Lung (tissue), 12 donors: ENCODE data around the gene GPATCH1. TPM values are rescaled to one million over a fixed set of nuclear protein-coding genes. Genes with fewer than 3 reads are reported as not detected.

Experiments used
- ATAC-seq: fragments of 200-7000 bp; cut with Tn5 transposase; one replicate; pipeline ENCODE4 v1.9.1; 2020; ENCODE audit warnings: moderate number of reproducible peaks; ENCODE audit not compliant: insufficient read depth, low FRiP score
- DNase-seq, 3 donors: peaks; one replicate each; pipeline ENCODE4 v3.0.0-alpha.2; 2013 to 2017
- H3K27ac ChIP-seq, 2 donors: one replicate each; pipeline ENCODE4 v1.5.1; 2013; ENCODE audit warnings: mild to moderate bottlenecking in 2 of 2, moderate library complexity in 2 of 2, control low read depth in 1 of 2, inconsistent platforms in 1 of 2, low read depth in 1 of 2, low read length in 1 of 2
- H3K27me3 ChIP-seq, 3 donors: one replicate each; pipeline ENCODE4 v1.5.1; 2013; ENCODE audit warnings: low read length in 2 of 3; ENCODE audit not compliant: control insufficient read depth in 3 of 3, insufficient read depth in 3 of 3
- H3K36me3 ChIP-seq, 4 donors: one replicate each; pipeline ENCODE4 v1.5.1; 2013; ENCODE audit warnings: low read length in 4 of 4, mild to moderate bottlenecking in 1 of 4, moderate library complexity in 1 of 4; ENCODE audit not compliant: control insufficient read depth in 4 of 4, insufficient read depth in 4 of 4
- H3K4me1 ChIP-seq, 5 donors: one replicate each; pipeline ENCODE4 v1.5.1; 2013; ENCODE audit warnings: low read length in 5 of 5, mild to moderate bottlenecking in 2 of 5, moderate library complexity in 1 of 5; ENCODE audit not compliant: control insufficient read depth in 5 of 5, insufficient read depth in 5 of 5
- H3K4me3 ChIP-seq: one replicate; pipeline ENCODE4 v1.5.1; 2013; ENCODE audit warnings: mild to moderate bottlenecking, control low read depth, moderate library complexity
- H3K9ac ChIP-seq, 2 donors: one replicate each; pipeline ENCODE4 v1.5.1; 2013; ENCODE audit warnings: low read length in 2 of 2, control low read depth in 1 of 2; ENCODE audit not compliant: insufficient read depth in 1 of 2
- H3K9me3 ChIP-seq, 4 donors: one replicate each; pipeline ENCODE4 v1.5.1; 2013; ENCODE audit warnings: low read length in 3 of 4, mild to moderate bottlenecking in 1 of 4, moderate library complexity in 1 of 4; ENCODE audit not compliant: control insufficient read depth in 4 of 4, insufficient read depth in 3 of 4
- WGBS, 2 donors: extraction: QIAGEN DNeasy Blood & Tissue Kit; methylation state at CpG; one replicate each; pipeline ENCODE4 v1.1.7; 2013; 5-methylcytosine and 5-hydroxymethylcytosine counted together
- polyA plus RNA-seq, 2 donors: library from polyadenylated mRNA; stranded (reverse); fragments of 200-250 nt; gene quantifications; one replicate each; pipeline ENCODE4 v1.2.1, GENCODE V29; 2013
- total RNA-seq, 2 donors: library from RNA; depleted of rRNA in 1 of 2; stranded (reverse); fragments of >200 nt in 1 of 2; gene quantifications; one replicate each; pipeline ENCODE4 v1.2.1, GENCODE V29; 2014 to 2021
- TF ChIP-seq, protein P1 (sequence below): IDR thresholded peaks from 2 replicates; pipeline ENCODE4 v1.5.1; 2012; ENCODE audit warnings: mild to moderate bottlenecking; ENCODE audit errors: control extremely low read depth, extremely low read depth
- donor health status: control.
- donor health status: control.
- donor health status: Bipolar disorder and iron deficiency.
- donor health status: healthy.
- donor health status: DM: yes; HTN: yes; CAD: no.

GPATCH1 gene
- total and polyA plus RNA-seq, 4 donors = 3.8 to 12.3 (median 6.0) TPM

- DNase-seq = no peak
- no peak for ATAC-seq
These were observed 17.1 kb downstream of the GPATCH1 start for GRCh38 chr19:33098055-33098534.

DNA sequence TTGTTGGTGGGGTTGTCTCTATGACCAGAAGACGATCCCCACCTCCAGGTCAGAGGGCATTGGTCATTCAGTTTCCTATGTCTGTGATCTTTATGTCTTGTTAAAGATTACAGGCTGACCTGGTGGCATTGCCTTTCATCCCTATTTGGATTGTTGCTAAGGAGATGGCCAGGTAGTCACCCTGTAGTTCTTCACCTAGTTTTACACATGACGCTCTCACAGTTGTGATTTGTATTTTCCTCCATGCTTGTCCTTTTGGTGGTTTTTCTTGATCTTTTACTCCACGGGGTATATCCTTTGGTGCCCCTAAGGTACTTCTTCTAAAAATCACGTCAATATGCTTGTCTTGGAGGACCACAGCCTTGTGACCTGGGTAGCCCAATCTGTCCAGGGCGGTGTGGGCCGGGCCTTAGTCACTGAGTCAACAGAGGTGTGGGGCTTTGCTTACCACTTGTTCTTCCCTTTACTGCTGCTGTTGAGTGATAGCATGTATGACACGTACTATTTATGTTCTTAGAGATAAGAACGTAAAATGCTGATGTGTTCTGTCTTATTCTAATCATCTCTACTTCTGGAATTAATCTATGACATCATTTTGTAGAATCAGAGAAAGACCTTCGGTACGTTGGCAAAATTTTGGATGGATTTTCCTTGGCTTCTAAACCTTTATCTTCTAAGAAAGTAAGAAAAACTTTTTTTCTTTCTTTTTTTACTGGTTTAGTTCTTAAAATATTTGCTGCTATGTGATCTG, 20.1 kb downstream of the GPATCH1 start:
- Histone ChIP-seq H3K9ac (no peak overlapping the region), H3K27ac (no peak overlapping the region), H3K4me3 (no peak overlapping the region), H3K4me1 (no peaks in the 10 kb centered on the region), H3K9me3 (no peaks in the 10 kb centered on the region), H3K27me3 (no peaks in the 10 kb centered on the region), H3K36me3 (peaks cover 24 to 30% (median 27%) of the 10 kb centered on the region in 4 donors)
- DNase-seq = no peak
- TF ChIP-seq, protein P1, sequence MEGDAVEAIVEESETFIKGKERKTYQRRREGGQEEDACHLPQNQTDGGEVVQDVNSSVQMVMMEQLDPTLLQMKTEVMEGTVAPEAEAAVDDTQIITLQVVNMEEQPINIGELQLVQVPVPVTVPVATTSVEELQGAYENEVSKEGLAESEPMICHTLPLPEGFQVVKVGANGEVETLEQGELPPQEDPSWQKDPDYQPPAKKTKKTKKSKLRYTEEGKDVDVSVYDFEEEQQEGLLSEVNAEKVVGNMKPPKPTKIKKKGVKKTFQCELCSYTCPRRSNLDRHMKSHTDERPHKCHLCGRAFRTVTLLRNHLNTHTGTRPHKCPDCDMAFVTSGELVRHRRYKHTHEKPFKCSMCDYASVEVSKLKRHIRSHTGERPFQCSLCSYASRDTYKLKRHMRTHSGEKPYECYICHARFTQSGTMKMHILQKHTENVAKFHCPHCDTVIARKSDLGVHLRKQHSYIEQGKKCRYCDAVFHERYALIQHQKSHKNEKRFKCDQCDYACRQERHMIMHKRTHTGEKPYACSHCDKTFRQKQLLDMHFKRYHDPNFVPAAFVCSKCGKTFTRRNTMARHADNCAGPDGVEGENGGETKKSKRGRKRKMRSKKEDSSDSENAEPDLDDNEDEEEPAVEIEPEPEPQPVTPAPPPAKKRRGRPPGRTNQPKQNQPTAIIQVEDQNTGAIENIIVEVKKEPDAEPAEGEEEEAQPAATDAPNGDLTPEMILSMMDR = no peak
- ATAC-seq = no peak
- 87 to 92% methylated on average over 10 of the region's 10 CpGs for WGBS, 2 donors

More at GRCh38 chr19:33098055-33098534, 17.1 kb downstream of the GPATCH1 start:
- H3K27me3 ChIP-seq = no peaks in the 10 kb centered on the region
- TF ChIP-seq, protein P1 = no peak
- no peaks in the 10 kb centered on the region for H3K4me1 ChIP-seq
- no peak overlapping the region for H3K9ac ChIP-seq
- no peak overlapping the region for H3K27ac ChIP-seq
- H3K36me3 ChIP-seq = peaks cover 30 to 46% (median 40%) of the 10 kb centered on the region in 4 donors
- H3K9me3 ChIP-seq = no peaks in the 10 kb centered on the region
- no peak overlapping the region for H3K4me3 ChIP-seq
- 73 to 79% methylated on average over 4 of the region's 4 CpGs for WGBS, 2 donors

GRCh38 chr19:33102893-33103292, 21.9 kb downstream of the GPATCH1 start:
- ATAC-seq = no peak
- H3K9me3 ChIP-seq = no peaks in the 10 kb centered on the region
- no peak overlapping the region for H3K9ac ChIP-seq
- H3K4me3 ChIP-seq = no peak overlapping the region
- H3K4me1 ChIP-seq = no peaks in the 10 kb centered on the region
- peaks cover 20 to 32% (median 28%) of the 10 kb centered on the region in 4 donors for H3K36me3 ChIP-seq
- no peak overlapping the region for H3K27ac ChIP-seq
- TF ChIP-seq, protein P1 = no peak
- no peaks in the 10 kb centered on the region for H3K27me3 ChIP-seq
- no peak for DNase-seq
- 93 to 95% methylated on average over 6 of the region's 6 CpGs for WGBS, 2 donors
